GM12878 (cell line): ENCODE measurements around the gene LHFPL2. TPM values are rescaled to one million over a fixed set of nuclear protein-coding genes. Genes with fewer than 3 reads are reported as not detected.

Experiments
- ATAC-seq: fragments of 200-7000 bp; cut with Tn5 transposase; 3 replicates; pipeline ENCODE4 v1.9.1; 2020; ENCODE audit warnings: mild to moderate bottlenecking, moderate library complexity
- BruUV-seq: library from RNA; stranded (reverse); fragments of 400-500 nt; replicated peaks from 2 replicates; lab custom pipeline; 2021; lab: Mats Ljungman, UMichigan
- CTCF ChIA-PET: fragments of 300-600 bp; sonication (Branson Sonifier 250); formaldehyde crosslinking; extraction: SDS; loops from one replicate; lab custom pipeline; 2021; ENCODE audit warnings: inconsistent platforms; lab: Yijun Ruan, JAX
- POLR2A ChIA-PET: fragments of 350-600 bp; formaldehyde crosslinking; extraction: SDS; loops from one replicate; lab custom pipeline; 2021; ENCODE audit warnings: inconsistent platforms; lab: Charles Lee
- RAD21 ChIA-PET: fragments of 300-600 bp; sonication (Branson Sonifier 250); formaldehyde crosslinking; loops from one replicate; lab custom pipeline; 2023; ENCODE audit warnings: antibody characterized with exemption; ENCODE audit not compliant: unreplicated experiment; lab: Charles Lee
- SMC1A ChIA-PET: fragments of 300-600 bp; sonication (Branson Sonifier 250); formaldehyde crosslinking; loops from one replicate; lab custom pipeline; 2023; ENCODE audit not compliant: unreplicated experiment, uncharacterized antibody; lab: Charles Lee
- DNase-seq: peaks from one replicate; pipeline ENCODE4 v3.0.0-alpha.2; 2011; ENCODE audit warnings: low read depth, low spot score
- FAIRE-seq: peaks from 3 replicates; lab custom pipeline; 2011; peaks lifted over from hg19 to GRCh38; lab: Jason Lieb, UNC
- H2AFZ ChIP-seq: 2 replicates; pipeline ENCODE4 v1.6.0; 2011; ENCODE audit warnings: low read depth, low read length, control low read depth; ENCODE audit not compliant: control insufficient read depth
- H3K27ac ChIP-seq: 2 replicates; pipeline ENCODE4 v1.5.1; 2011; ENCODE audit warnings: control low read depth; ENCODE audit not compliant: control insufficient read depth, insufficient read depth
- H3K27me3 ChIP-seq, 2 experiments: replicated peaks in 1 of 2; 2 replicates each; pipeline versions ENCODE4 v1.6.0 to v1.6.1; 2011; ENCODE audit warnings: low read length in 1 of 2; ENCODE audit not compliant: control insufficient read depth in 2 of 2, insufficient read depth in 2 of 2
- H3K36me3 ChIP-seq, 2 experiments: 2 replicates each; pipeline ENCODE4 v1.5.1; 2011; ENCODE audit warnings: low read length in 1 of 2; ENCODE audit not compliant: control insufficient read depth in 2 of 2, insufficient read depth in 2 of 2
- H3K4me1 ChIP-seq: 2 replicates; pipeline ENCODE4 v1.6.1; 2011; ENCODE audit warnings: mild to moderate bottlenecking, low read length, moderate library complexity, mixed read lengths; ENCODE audit not compliant: control insufficient read depth, insufficient read depth
- H3K4me2 ChIP-seq: 2 replicates; pipeline ENCODE4 v1.6.0; 2011; ENCODE audit warnings: control low read depth; ENCODE audit not compliant: control insufficient read depth, insufficient read depth
- H3K4me3 ChIP-seq: fragments of 200-600 bp; sonication (generic); 2 replicates; pipeline ENCODE4 v1.5.1; 2016
- H3K79me2 ChIP-seq: 2 replicates; pipeline ENCODE4 v1.6.0; 2011; ENCODE audit warnings: low read length; ENCODE audit not compliant: control insufficient read depth, insufficient read depth
- H3K9ac ChIP-seq: 2 replicates; pipeline ENCODE4 v1.8.0; 2011; ENCODE audit warnings: low read length, control low read depth, mixed read lengths; ENCODE audit not compliant: control insufficient read depth, insufficient read depth
- H3K9me3 ChIP-seq: replicated peaks from 3 replicates; pipeline ENCODE4 v1.5.1; 2011; ENCODE audit warnings: mild to moderate bottlenecking, low read length; ENCODE audit not compliant: control insufficient read depth, insufficient read depth
- H4K20me1 ChIP-seq: 2 replicates; pipeline ENCODE4 v1.6.0; 2011; ENCODE audit not compliant: control insufficient read depth, insufficient read depth
- ASH2L ChIP-seq: fragments of 300-600, 200-600 bp; sonication (generic); IDR thresholded peaks from 2 replicates; pipeline ENCODE4 v1.6.1; 2017; ENCODE audit warnings: low read depth, mild to moderate bottlenecking, borderline replicate concordance
- ETV6 ChIP-seq, 2 experiments: fragments of 450-650 bp in 1 of 2; IDR thresholded peaks in 1 of 2; conservative IDR thresholded peaks in 1 of 2; 2 replicates each; pipeline ENCODE4 v1.6.1; 2014; ENCODE audit warnings: antibody characterized with exemption in 1 of 2, borderline replicate concordance in 1 of 2, low read depth in 1 of 2, mild to moderate bottlenecking in 1 of 2, moderate library complexity in 1 of 2
- HDAC2 ChIP-seq: fragments of 200-600 bp; sonication (generic); IDR thresholded peaks from 2 replicates; pipeline ENCODE4 v1.6.1; 2017
- IKZF2 ChIP-seq, 2 experiments: fragments of 450-650 bp; IDR thresholded peaks; 2 replicates each; pipeline ENCODE4 v1.6.1; 2017; ENCODE audit warnings: mild to moderate bottlenecking in 2 of 2, moderate library complexity in 2 of 2
- MEF2A ChIP-seq: IDR thresholded peaks from 2 replicates; pipeline ENCODE4 v1.6.1; 2011; ENCODE audit warnings: low read depth, mild to moderate bottlenecking, low read length, moderate library complexity; ENCODE audit not compliant: insufficient read depth
- WGBS: methylation state at CpG from one replicate; pipeline ENCODE4 v1.1.6; 2016; ENCODE audit warnings: low lambda C conversion rate; ENCODE audit not compliant: insufficient replicate concordance, insufficient coverage; ENCODE audit errors: missing lambda C conversion rate; 5-methylcytosine and 5-hydroxymethylcytosine counted together
- in situ Hi-C: fragments of 300-500 bp; cut with MboI; formaldehyde crosslinking; loops from 9 replicates; pipeline ENCODE4 v1.14.3; 2018; ENCODE audit warnings: mixed read lengths
- intact Hi-C: fragments of 100-400 bp; cut with micrococcal nuclease; formaldehyde crosslinking; loops from one replicate; pipeline ENCODE4 v1.14.2; 2022; ENCODE audit not compliant: unreplicated experiment
- polyA plus RNA-seq, 11 experiments: library from polyadenylated mRNA; depleted of rRNA in 4 of 11; unstranded in 6 of 11; stranded (reverse) in 5 of 11; fragments of >200 nt; fragmentation: Nextera tagmentation in 4 of 11; fragmentation: Illumina TruSeq in 1 of 11; extraction: Ambion mirVana in 4 of 11; extraction: Trizol in 1 of 11; gene quantifications; 1 replicate in 1 of 11; 2 replicates in 10 of 11; pipeline versions ENCODE4 v1.2.1 to v1.2.3, GENCODE V29; 2011 to 2016; ENCODE audit warnings: inconsistent platforms in 2 of 11, missing spikeins in 2 of 11, low read depth in 1 of 11
- total RNA-seq, 4 experiments: library from RNA; depleted of rRNA in 3 of 4; stranded (reverse); fragments of >200 nt in 3 of 4; fragmentation: Illumina TruSeq in 1 of 4; extraction: Trizol in 1 of 4; gene quantifications; 2 replicates each; pipeline versions ENCODE4 v1.2.1 to v1.2.3, GENCODE V29; 2013 to 2021
- TF ChIP-seq, protein P1 (sequence below): IDR thresholded peaks from 2 replicates; pipeline ENCODE4 v1.6.1; 2011; ENCODE audit warnings: borderline replicate concordance, low read depth, mild to moderate bottlenecking, moderate library complexity, mixed read lengths, low read length; ENCODE audit not compliant: insufficient read depth; ENCODE audit errors: extremely low read length
- TF ChIP-seq, protein P2 (sequence below): IDR thresholded peaks from 2 replicates; pipeline ENCODE4 v1.6.1; 2012; ENCODE audit warnings: low read depth, low read length, improper control_type of control experiment

LHFPL2 gene
- total and polyA plus RNA-seq, 10 of the 15 experiments (the other 5 are each of a cell fraction or from before 2014, with no cell fraction given) = 4.1 to 21.8 (median 12.5) TPM

GRCh38 chr5:78600687-78601414 is 47.7 kb downstream of the LHFPL2 start:
- H3K4me1 ChIP-seq = no peaks in the 10 kb centered on the region
- no peaks in the 10 kb centered on the region for H3K27me3 ChIP-seq
- no peak for ATAC-seq
- SMC1A ChIA-PET = interaction anchor here (0.6 to 1.5 kb wide), 7 partner anchors 8 to 298 kb away, joined by 3 to 8 read pairs (median 3); no protein-coding TSS in a partner anchor
- no peaks in the 10 kb centered on the region for H4K20me1 ChIP-seq
- BruUV-seq = no TSS peak
- POLR2A ChIA-PET = interaction anchor here (0.5 to 2.1 kb wide), 3 partner anchors 12 to 305 kb away, joined by 3 to 8 read pairs (median 4); no protein-coding TSS in a partner anchor
- DNase-seq = no peak
- no peak overlapping the region for H3K4me3 ChIP-seq
- in situ Hi-C loops (no loop called here), intact Hi-C loops (no loop called here)
- H3K9me3 ChIP-seq = no peaks in the 10 kb centered on the region
- CTCF ChIA-PET = interaction anchor here (0.8 to 2.9 kb wide), 3 partner anchors 10 to 134 kb away, joined by 3 to 10 read pairs (median 4); no protein-coding TSS in a partner anchor
- no peak for FAIRE-seq
- WGBS = 75% methylated on average over 5 of the region's 5 CpGs
- H3K4me2 ChIP-seq = no peak overlapping the region
- H3K79me2 ChIP-seq = no peaks in the 10 kb centered on the region
- TF ChIP-seq IKZF2 (IDR thresholded peaks at IDR 0.05) (no peak), ASH2L (no peak), ETV6 (conservative IDR thresholded peaks at IDR 0.05 in 1 of 2, IDR thresholded peaks at IDR 0.05 in 1 of 2; ENCODE audit: borderline replicate concordance in 1 of 2, low read depth in 1 of 2) (no peak), MEF2A (no peak), HDAC2 (no peak)
- TF ChIP-seq, protein P1, sequence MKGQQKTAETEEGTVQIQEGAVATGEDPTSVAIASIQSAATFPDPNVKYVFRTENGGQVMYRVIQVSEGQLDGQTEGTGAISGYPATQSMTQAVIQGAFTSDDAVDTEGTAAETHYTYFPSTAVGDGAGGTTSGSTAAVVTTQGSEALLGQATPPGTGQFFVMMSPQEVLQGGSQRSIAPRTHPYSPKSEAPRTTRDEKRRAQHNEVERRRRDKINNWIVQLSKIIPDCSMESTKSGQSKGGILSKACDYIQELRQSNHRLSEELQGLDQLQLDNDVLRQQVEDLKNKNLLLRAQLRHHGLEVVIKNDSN = no peak
- TF ChIP-seq, protein P2, sequence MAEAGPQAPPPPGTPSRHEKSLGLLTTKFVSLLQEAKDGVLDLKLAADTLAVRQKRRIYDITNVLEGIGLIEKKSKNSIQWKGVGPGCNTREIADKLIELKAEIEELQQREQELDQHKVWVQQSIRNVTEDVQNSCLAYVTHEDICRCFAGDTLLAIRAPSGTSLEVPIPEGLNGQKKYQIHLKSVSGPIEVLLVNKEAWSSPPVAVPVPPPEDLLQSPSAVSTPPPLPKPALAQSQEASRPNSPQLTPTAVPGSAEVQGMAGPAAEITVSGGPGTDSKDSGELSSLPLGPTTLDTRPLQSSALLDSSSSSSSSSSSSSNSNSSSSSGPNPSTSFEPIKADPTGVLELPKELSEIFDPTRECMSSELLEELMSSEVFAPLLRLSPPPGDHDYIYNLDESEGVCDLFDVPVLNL = no peak
- TF ChIP-seq, all 136 proteins: peak for 0
- H3K27ac ChIP-seq = no peak overlapping the region
- RAD21 ChIA-PET = no interaction called here
- no peak overlapping the region for H2AFZ ChIP-seq
- no peak overlapping the region for H3K9ac ChIP-seq
- H3K36me3 ChIP-seq = no peaks in the 10 kb centered on the region; a peak in 1 of 4 replicates
